Measurements from ENCODE around the gene PTPRC.
"Not testable (repeated sequence)": the region's sequence is repeated elsewhere in the genome, so short reads cannot be mapped to it uniquely, and the experiment has no call there.

GRCh38 chr1:198601310-198601709 lies 37.5 kb upstream of the PTPRC start:
- TF ChIP-seq CTCF (IDR thresholded peaks at IDR 0.05; ENCODE audit: extremely low read depth in 1 of 2, insufficient read depth in 1 of 2, low read depth in 1 of 2, low read length in 2 of 2); POLR2A (IDR thresholded peaks at IDR 0.05; ENCODE audit: low read depth, low read length); POLR2AphosphoS5 (IDR thresholded peaks at IDR 0.05; ENCODE audit: insufficient read depth, low read depth, low read length); MAX (IDR thresholded peaks at IDR 0.05; ENCODE audit: insufficient read depth, insufficient read length): not testable (repeated sequence)
